ENCODE measurements around the gene MARK2.

MARK2 gene

GRCh38 chr11:63818609-63819008, 20.3 kb upstream of the MARK2 start:
- no peaks in the 10 kb centered on the region; the same call in 1 of the 2 replicates for H3F3A ChIP-seq (ENCODE audit: low read depth)
- peaks cover 58% of the 10 kb centered on the region for H3K79me2 ChIP-seq (ENCODE audit: insufficient read depth, low read length)
- H3K9me2 ChIP-seq (replicated peaks; ENCODE audit: low read depth, low read length): no peaks in the 10 kb centered on the region
- TF ChIP-seq EZH2phosphoT487 (IDR thresholded peaks at IDR 0.05; ENCODE audit: borderline replicate concordance) (no peak), CTCF (conservative IDR thresholded peaks at IDR 0.05; ENCODE audit: low read length) (no peak)
- no peak overlapping the region for H2AFZ ChIP-seq (ENCODE audit: low read length)
- H4K20me1 ChIP-seq (ENCODE audit: insufficient read depth, low read length, poor library complexity, severe bottlenecking): peaks cover 47% of the 10 kb centered on the region
- no peaks in the 10 kb centered on the region for H3K9me3 ChIP-seq (ENCODE audit: insufficient read depth, low read depth, low read length)
- H3K9ac ChIP-seq (ENCODE audit: low read depth, low read length, poor library complexity, severe bottlenecking): no peak overlapping the region
- H3K4me1 ChIP-seq (ENCODE audit: insufficient read depth, low read length, poor library complexity, severe bottlenecking): peaks cover 22% of the 10 kb centered on the region
- H3K4me3 ChIP-seq (ENCODE audit: low read length, poor library complexity, severe bottlenecking): no peak overlapping the region
- H3K4me2 ChIP-seq (ENCODE audit: low read depth, low read length, poor library complexity, severe bottlenecking): no peak overlapping the region
- peaks cover 61% of the 10 kb centered on the region for H3K36me3 ChIP-seq (ENCODE audit: insufficient read depth, low read length)
- H3K27me3 ChIP-seq (ENCODE audit: insufficient read depth, low read length, poor library complexity, severe bottlenecking): no peaks in the 10 kb centered on the region

- H3K9ac ChIP-seq (ENCODE audit: low read depth, low read length, poor library complexity, severe bottlenecking): no peak overlapping the region
- H3K36me3 ChIP-seq (ENCODE audit: insufficient read depth, low read length): peaks cover 80% of the 10 kb centered on the region
- H3K4me2 ChIP-seq (ENCODE audit: low read depth, low read length, poor library complexity, severe bottlenecking): no peak overlapping the region
- no peaks in the 10 kb centered on the region for H3K9me2 ChIP-seq (replicated peaks; ENCODE audit: low read depth, low read length)
- H3K79me2 ChIP-seq (ENCODE audit: insufficient read depth, low read length): peaks cover 30% of the 10 kb centered on the region
- peaks cover 3% of the 10 kb centered on the region for H3K4me1 ChIP-seq (ENCODE audit: insufficient read depth, low read length, poor library complexity, severe bottlenecking)
- H3K4me3 ChIP-seq (ENCODE audit: low read length, poor library complexity, severe bottlenecking): no peak overlapping the region
- TF ChIP-seq CTCF (conservative IDR thresholded peaks at IDR 0.05; ENCODE audit: low read length): no peak
- no peak for TF ChIP-seq EZH2phosphoT487 (IDR thresholded peaks at IDR 0.05; ENCODE audit: borderline replicate concordance)
- H3K27me3 ChIP-seq (ENCODE audit: insufficient read depth, low read length, poor library complexity, severe bottlenecking): no peaks in the 10 kb centered on the region
- no peak overlapping the region for H2AFZ ChIP-seq (ENCODE audit: low read length)
- H3K9me3 ChIP-seq (ENCODE audit: insufficient read depth, low read depth, low read length): no peaks in the 10 kb centered on the region
- H4K20me1 ChIP-seq (ENCODE audit: insufficient read depth, low read length, poor library complexity, severe bottlenecking): peaks cover 19% of the 10 kb centered on the region
- no peaks in the 10 kb centered on the region; the same call in 1 of the 2 replicates for H3F3A ChIP-seq (ENCODE audit: low read depth)
Observed at GRCh38 chr11:63821411-63821810, 17.5 kb upstream of the MARK2 start.

- Histone ChIP-seq H3F3A (ENCODE audit: low read depth) (no peaks in the 10 kb centered on the region; the same call in 1 of the 2 replicates), H3K4me2 (ENCODE audit: low read depth, low read length, poor library complexity, severe bottlenecking) (no peak overlapping the region), H3K9ac (ENCODE audit: low read depth, low read length, poor library complexity, severe bottlenecking) (no peak overlapping the region), H3K4me1 (ENCODE audit: insufficient read depth, low read length, poor library complexity, severe bottlenecking) (no peaks in the 10 kb centered on the region), H3K79me2 (ENCODE audit: insufficient read depth, low read length) (0 out of 2 replicates have a peak, but pooled peaks cover 4% of the 10 kb centered on the region), H3K36me3 (ENCODE audit: insufficient read depth, low read length) (peaks cover 52% of the 10 kb centered on the region; the same call in 1 of the 2 replicates), H2AFZ (ENCODE audit: low read length) (no peak overlapping the region), H4K20me1 (ENCODE audit: insufficient read depth, low read length, poor library complexity, severe bottlenecking) (no peaks in the 10 kb centered on the region), H3K27me3 (ENCODE audit: insufficient read depth, low read length, poor library complexity, severe bottlenecking) (no peaks in the 10 kb centered on the region), H3K4me3 (ENCODE audit: low read length, poor library complexity, severe bottlenecking) (no peak overlapping the region), H3K9me2 (replicated peaks; ENCODE audit: low read depth, low read length) (no peaks in the 10 kb centered on the region), H3K9me3 (ENCODE audit: insufficient read depth, low read depth, low read length) (no peaks in the 10 kb centered on the region)
- no peak for TF ChIP-seq CTCF (conservative IDR thresholded peaks at IDR 0.05; ENCODE audit: low read length)
- TF ChIP-seq EZH2phosphoT487 (IDR thresholded peaks at IDR 0.05; ENCODE audit: borderline replicate concordance): no peak
Observed at GRCh38 chr11:63826471-63827190, 12.3 kb upstream of the MARK2 start.
